ENCODE data around the gene USP48.

The USP48 gene

GRCh38 chr1:21750841-21751240, 32.1 kb downstream of the USP48 start:
- Histone ChIP-seq H3K4me3 (ENCODE audit: low read length) (no peak overlapping the region), H3K9me2 (replicated peaks; ENCODE audit: insufficient read depth, low read length) (no peaks in the 10 kb centered on the region), H3K9me3 (replicated peaks; ENCODE audit: insufficient read depth, low read length) (no peaks in the 10 kb centered on the region), H3F3A (ENCODE audit: insufficient read depth, low read length) (no peaks in the 10 kb centered on the region), H3K79me2 (ENCODE audit: low read length) (peaks cover 65% of the 10 kb centered on the region), H3K4me1 (ENCODE audit: low read length) (no peaks in the 10 kb centered on the region), H2AFZ (ENCODE audit: low read length) (no peak overlapping the region), H4K20me1 (ENCODE audit: insufficient read depth, low read length) (no peaks in the 10 kb centered on the region; the same call in 1 of the 2 replicates), H3K27ac (ENCODE audit: low read length) (no peak overlapping the region), H3K27me3 (replicated peaks; ENCODE audit: insufficient read depth, low read length) (no peaks in the 10 kb centered on the region), H3K36me3 (replicated peaks; ENCODE audit: insufficient read depth, low read length) (peaks cover 8% of the 10 kb centered on the region; the same call in 1 of the 2 replicates), H3K9ac (ENCODE audit: low read length) (no peak overlapping the region), H3K4me2 (ENCODE audit: low read depth, low read length) (no peak overlapping the region)
- TF ChIP-seq CTCF (IDR thresholded peaks at IDR 0.05; ENCODE audit: low read length), result no peak
- TF ChIP-seq EZH2phosphoT487 (IDR thresholded peaks at IDR 0.05; ENCODE audit: low read length), result no peak
- TF ChIP-seq EZH2 (optimal IDR thresholded peaks at IDR 0.05; ENCODE audit: low read depth, low read length), result no peak
- DNase-seq, result no peak

DNA sequence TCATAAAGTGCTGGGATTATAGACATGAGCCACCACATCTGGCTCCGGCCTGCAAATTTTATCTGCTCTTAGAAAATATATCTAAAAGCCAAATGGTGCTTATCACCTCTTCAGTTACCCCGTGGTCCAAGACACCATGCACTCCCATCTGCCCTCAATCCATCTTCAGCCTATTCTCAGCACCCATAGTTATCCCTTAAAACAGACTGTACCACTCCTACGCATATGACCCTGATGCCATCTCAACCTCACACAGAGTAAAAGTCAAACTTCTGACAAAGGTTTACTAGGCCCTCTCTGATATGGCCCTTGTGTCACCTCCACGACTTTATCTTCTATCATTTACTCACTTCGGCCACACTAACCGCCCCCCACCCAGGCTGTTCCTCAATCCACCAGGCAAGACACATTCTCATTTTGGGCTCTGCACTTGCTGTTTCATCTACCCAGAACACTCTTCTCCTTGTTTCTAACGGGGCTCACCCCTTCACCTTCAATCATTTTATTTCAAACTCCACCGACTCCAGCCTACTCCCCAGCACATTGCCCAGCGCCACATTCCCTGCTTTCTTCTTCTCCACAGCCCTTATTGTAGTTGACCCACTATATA, 33.0 kb downstream of the USP48 start:
- Histone ChIP-seq H3K9me3 (replicated peaks; ENCODE audit: insufficient read depth, low read length) (no peaks in the 10 kb centered on the region), H3K9ac (ENCODE audit: low read length) (no peak overlapping the region), H4K20me1 (ENCODE audit: insufficient read depth, low read length) (no peaks in the 10 kb centered on the region; the same call in 1 of the 2 replicates), H3K27me3 (replicated peaks; ENCODE audit: insufficient read depth, low read length) (no peaks in the 10 kb centered on the region), H3K79me2 (ENCODE audit: low read length) (peaks cover 58% of the 10 kb centered on the region), H3K27ac (ENCODE audit: low read length) (no peak overlapping the region), H3K9me2 (replicated peaks; ENCODE audit: insufficient read depth, low read length) (no peaks in the 10 kb centered on the region), H3K4me1 (ENCODE audit: low read length) (no peaks in the 10 kb centered on the region), H3F3A (ENCODE audit: insufficient read depth, low read length) (no peaks in the 10 kb centered on the region), H2AFZ (ENCODE audit: low read length) (no peak overlapping the region), H3K36me3 (replicated peaks; ENCODE audit: insufficient read depth, low read length) (peaks cover 12% of the 10 kb centered on the region; the same call in 1 of the 2 replicates), H3K4me2 (ENCODE audit: low read depth, low read length) (no peak overlapping the region), H3K4me3 (ENCODE audit: low read length) (no peak overlapping the region)
- DNase-seq, result no peak
- TF ChIP-seq CTCF (IDR thresholded peaks at IDR 0.05; ENCODE audit: low read length), result no peak
- TF ChIP-seq EZH2phosphoT487 (IDR thresholded peaks at IDR 0.05; ENCODE audit: low read length), result no peak
- no peak for TF ChIP-seq EZH2 (optimal IDR thresholded peaks at IDR 0.05; ENCODE audit: low read depth, low read length)

DNA sequence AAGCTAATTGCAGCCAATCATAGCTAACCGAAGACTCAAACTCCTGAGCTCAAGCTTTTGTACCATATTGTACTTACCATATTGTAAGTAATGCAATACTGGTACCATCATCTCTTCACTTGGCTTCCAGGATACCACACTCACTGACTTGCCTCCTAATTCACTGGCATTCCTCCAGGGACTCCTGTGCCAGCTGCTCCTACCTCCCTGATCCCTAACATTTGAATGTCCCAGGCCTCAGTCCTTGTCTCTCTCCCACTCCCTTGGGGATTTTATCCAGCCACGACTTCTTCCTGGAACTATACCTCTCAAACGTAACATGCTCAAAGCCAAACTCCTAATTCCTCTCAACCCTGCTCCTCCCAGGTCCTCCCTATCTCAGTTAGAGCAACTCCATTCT, 33.8 kb downstream of the USP48 start:
- no peaks in the 10 kb centered on the region for H3K27me3 ChIP-seq (replicated peaks; ENCODE audit: insufficient read depth, low read length)
- H3K9ac ChIP-seq (ENCODE audit: low read length), result no peak overlapping the region
- no peak overlapping the region for H3K4me3 ChIP-seq (ENCODE audit: low read length)
- H3K36me3 ChIP-seq (replicated peaks; ENCODE audit: insufficient read depth, low read length), result peaks cover 12% of the 10 kb centered on the region; the same call in 1 of the 2 replicates
- H3K79me2 ChIP-seq (ENCODE audit: low read length), result peaks cover 50% of the 10 kb centered on the region
- H3K4me1 ChIP-seq (ENCODE audit: low read length), result no peaks in the 10 kb centered on the region
- no peaks in the 10 kb centered on the region for H3F3A ChIP-seq (ENCODE audit: insufficient read depth, low read length)
- H3K4me2 ChIP-seq (ENCODE audit: low read depth, low read length), result no peak overlapping the region
- no peak overlapping the region for H3K27ac ChIP-seq (ENCODE audit: low read length)
- no peak overlapping the region for H2AFZ ChIP-seq (ENCODE audit: low read length)
- H3K9me3 ChIP-seq (replicated peaks; ENCODE audit: insufficient read depth, low read length), result no peaks in the 10 kb centered on the region
- TF ChIP-seq CTCF (IDR thresholded peaks at IDR 0.05; ENCODE audit: low read length) (no peak), EZH2 (optimal IDR thresholded peaks at IDR 0.05; ENCODE audit: low read depth, low read length) (no peak), EZH2phosphoT487 (IDR thresholded peaks at IDR 0.05; ENCODE audit: low read length) (no peak)
- H4K20me1 ChIP-seq (ENCODE audit: insufficient read depth, low read length), result no peaks in the 10 kb centered on the region; the same call in 1 of the 2 replicates
- DNase-seq, result no peak
- H3K9me2 ChIP-seq (replicated peaks; ENCODE audit: insufficient read depth, low read length), result no peaks in the 10 kb centered on the region
